Ovary (tissue), 3 donors: ENCODE measurements around the gene KCNJ6.

Experiments used
- POLR2A ChIP-seq: fragments of 450-650 bp; IDR thresholded peaks from one replicate; pipeline ENCODE4 v1.6.1; 2017; ENCODE audit warnings: antibody characterized with exemption, mild to moderate bottlenecking, moderate library complexity
- TF ChIP-seq, protein P1 (sequence below), 3 donors: fragments of 450-650 bp in 2 of 3; fragments of 200-600 bp in 1 of 3; IDR thresholded peaks; one replicate each; pipeline versions ENCODE4 v1.5.1 to v1.8.0; 2016 to 2022; ENCODE audit warnings: antibody characterized with exemption in 3 of 3, mild to moderate bottlenecking in 1 of 3
- donor health status: DM: no; HTN: no; CAD: no.

- TF ChIP-seq, protein P1, sequence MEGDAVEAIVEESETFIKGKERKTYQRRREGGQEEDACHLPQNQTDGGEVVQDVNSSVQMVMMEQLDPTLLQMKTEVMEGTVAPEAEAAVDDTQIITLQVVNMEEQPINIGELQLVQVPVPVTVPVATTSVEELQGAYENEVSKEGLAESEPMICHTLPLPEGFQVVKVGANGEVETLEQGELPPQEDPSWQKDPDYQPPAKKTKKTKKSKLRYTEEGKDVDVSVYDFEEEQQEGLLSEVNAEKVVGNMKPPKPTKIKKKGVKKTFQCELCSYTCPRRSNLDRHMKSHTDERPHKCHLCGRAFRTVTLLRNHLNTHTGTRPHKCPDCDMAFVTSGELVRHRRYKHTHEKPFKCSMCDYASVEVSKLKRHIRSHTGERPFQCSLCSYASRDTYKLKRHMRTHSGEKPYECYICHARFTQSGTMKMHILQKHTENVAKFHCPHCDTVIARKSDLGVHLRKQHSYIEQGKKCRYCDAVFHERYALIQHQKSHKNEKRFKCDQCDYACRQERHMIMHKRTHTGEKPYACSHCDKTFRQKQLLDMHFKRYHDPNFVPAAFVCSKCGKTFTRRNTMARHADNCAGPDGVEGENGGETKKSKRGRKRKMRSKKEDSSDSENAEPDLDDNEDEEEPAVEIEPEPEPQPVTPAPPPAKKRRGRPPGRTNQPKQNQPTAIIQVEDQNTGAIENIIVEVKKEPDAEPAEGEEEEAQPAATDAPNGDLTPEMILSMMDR (IDR thresholded peaks at IDR 0.05): no peak
- TF ChIP-seq POLR2A: no peak
These were observed 19.5 kb downstream of the KCNJ6 start for GRCh38 chr21:37896788-37897187.
